PC-3 (cell line): ENCODE measurements around the gene CCR4. TPM values are rescaled to one million over a fixed set of nuclear protein-coding genes. Genes with fewer than 3 reads are reported as not detected.

Experiments
- ATAC-seq: fragments of 200-7000 bp; cut with Tn5 transposase; 2 replicates; pipeline ENCODE4 v1.9.1; 2020; ENCODE audit warnings: mild to moderate bottlenecking, moderate library complexity
- BruUV-seq: library from RNA; stranded (reverse); fragments of 400-500 nt; replicated peaks from 2 replicates; lab custom pipeline; 2021; lab: Mats Ljungman, UMichigan
- CTCF ChIA-PET: fragments of 300-600 bp; sonication (Branson Sonifier 250); formaldehyde crosslinking; loops from one replicate; lab custom pipeline; 2022; ENCODE audit warnings: antibody characterized with exemption; lab: Charles Lee
- POLR2A ChIA-PET: fragments of 300-600 bp; sonication (Branson Sonifier 250); formaldehyde crosslinking; loops from one replicate; lab custom pipeline; 2022; ENCODE audit warnings: antibody characterized with exemption; ENCODE audit not compliant: unreplicated experiment; lab: Charles Lee
- DNase-seq: peaks from one replicate; pipeline ENCODE4 v3.0.0-alpha.2; 2015
- H2AFZ ChIP-seq: fragments of 300-600 bp; sonication (generic); 2 replicates; pipeline ENCODE4 v1.6.0; 2016; ENCODE audit warnings: antibody characterized with exemption, low read length
- H3F3A ChIP-seq: fragments of 300-600 bp; sonication (generic); one replicate; pipeline ENCODE4 v1.6.0; 2017; ENCODE audit warnings: antibody characterized with exemption, low read length, control low read depth, mild to moderate bottlenecking; ENCODE audit not compliant: unreplicated experiment
- H3K27ac ChIP-seq: fragments of 300-600 bp; sonication (generic); 2 replicates; pipeline ENCODE4 v1.5.1; 2016; ENCODE audit warnings: mild to moderate bottlenecking, low read length
- H3K27me3 ChIP-seq: fragments of 300-600 bp; sonication (generic); 2 replicates; pipeline ENCODE4 v1.6.1; 2016; ENCODE audit warnings: low read length, mixed read lengths
- H3K36me3 ChIP-seq: fragments of 300-600 bp; sonication (generic); 2 replicates; pipeline ENCODE4 v1.6.1; 2016; ENCODE audit warnings: low read depth, mixed run types, low read length, mixed read lengths
- H3K4me1 ChIP-seq: fragments of 300-600 bp; sonication (generic); 2 replicates; pipeline ENCODE4 v1.5.1; 2016; ENCODE audit warnings: low read length; ENCODE audit not compliant: insufficient read depth
- H3K4me2 ChIP-seq: fragments of 300-600 bp; sonication (generic); 2 replicates; pipeline ENCODE4 v1.6.0; 2016; ENCODE audit warnings: low read length
- H3K4me3 ChIP-seq: fragments of 300-600 bp; sonication (generic); 2 replicates; pipeline ENCODE4 v1.5.1; 2016; ENCODE audit warnings: mild to moderate bottlenecking, low read length, mixed read lengths
- H3K79me2 ChIP-seq: fragments of 300-600 bp; sonication (generic); 2 replicates; pipeline ENCODE4 v1.6.1; 2017; ENCODE audit warnings: low read length, mixed read lengths
- H3K9ac ChIP-seq: fragments of 300-600 bp; sonication (generic); 2 replicates; pipeline ENCODE4 v1.6.0; 2016; ENCODE audit warnings: mild to moderate bottlenecking, low read length
- H3K9me2 ChIP-seq: fragments of 300-600 bp; sonication (generic); replicated peaks from 2 replicates; pipeline ENCODE4 v1.6.1; 2016; ENCODE audit warnings: mixed run types, low read length, mixed read lengths
- H3K9me3 ChIP-seq: fragments of 300-600 bp; sonication (generic); 2 replicates; pipeline ENCODE4 v1.6.1; 2016; ENCODE audit warnings: low read length, mixed read lengths
- H4K20me1 ChIP-seq: fragments of 300-600 bp; sonication (generic); 2 replicates; pipeline ENCODE4 v1.6.1; 2016; ENCODE audit warnings: low read length, mixed read lengths
- CTCF ChIP-seq: fragments of 300-600 bp; sonication (generic); conservative IDR thresholded peaks from 2 replicates; pipeline ENCODE4 v1.5.1; 2017; ENCODE audit warnings: antibody characterized with exemption, low read depth, mild to moderate bottlenecking, low read length
- EZH2 ChIP-seq: fragments of 300-600 bp; sonication (generic); IDR thresholded peaks from one replicate; pipeline ENCODE4 v1.6.1; 2017; ENCODE audit warnings: antibody characterized with exemption, mild to moderate bottlenecking, low read length; ENCODE audit not compliant: unreplicated experiment
- EZH2phosphoT487 ChIP-seq: fragments of 300-600 bp; sonication (generic); IDR thresholded peaks from 2 replicates; pipeline ENCODE4 v1.6.1; 2018; ENCODE audit warnings: mild to moderate bottlenecking, antibody characterized with exemption, low read length, borderline replicate concordance
- intact Hi-C: fragments of 100-400 bp; cut with micrococcal nuclease; formaldehyde crosslinking; loops from 2 replicates; pipeline ENCODE4 v1.9.0; 2023
- total RNA-seq: library from RNA; depleted of rRNA; stranded (reverse); fragments of >200 nt; gene quantifications from 2 replicates; pipeline ENCODE4 v1.2.3, GENCODE V29; 2014

Gene CCR4
- total RNA-seq, 1 experiment from 2014 or later, result 0.29 TPM

GRCh38 chr3:32947789-32948238 is 3.6 kb upstream of the CCR4 start:
- H3K27me3 ChIP-seq, result no peaks in the 10 kb centered on the region
- 0 out of 2 replicates have a peak, but pooled peaks cover 6% of the 10 kb centered on the region for H3K4me1 ChIP-seq
- no peak overlapping the region for H3K4me2 ChIP-seq
- H3K79me2 ChIP-seq, result no peaks in the 10 kb centered on the region
- CTCF ChIA-PET, result interaction anchor here (0.5 to 1.2 kb wide), 2 partner anchors 425 to 975 kb away, joined by 6 to 12 read pairs; no protein-coding TSS in a partner anchor
- POLR2A ChIA-PET, result no interaction called here
- H3K9me3 ChIP-seq, result no peaks in the 10 kb centered on the region
- H3F3A ChIP-seq, result no peaks in the 10 kb centered on the region
- no TSS peak for BruUV-seq
- TF ChIP-seq CTCF (peak; percentile 94), EZH2 (no peak), EZH2phosphoT487 (no peak)
- H3K4me3 ChIP-seq, result no peak overlapping the region
- no peak overlapping the region for H3K9ac ChIP-seq
- no peaks in the 10 kb centered on the region for H3K9me2 ChIP-seq
- H2AFZ ChIP-seq, result peak overlapping the region; percentile 60; the same call in 1 of the 2 replicates
- ATAC-seq (peak; percentile 83), DNase-seq (peak; percentile 97)
- no peak overlapping the region for H3K27ac ChIP-seq
- no peaks in the 10 kb centered on the region for H4K20me1 ChIP-seq
- no peaks in the 10 kb centered on the region for H3K36me3 ChIP-seq
- intact Hi-C loops, result loop anchor here (1.0 to 5.0 kb wide), 3 partner anchors 126 to 839 kb away; no protein-coding TSS in a partner anchor

- no peaks in the 10 kb centered on the region for H3K9me3 ChIP-seq
- no peaks in the 10 kb centered on the region for H3K36me3 ChIP-seq
- H4K20me1 ChIP-seq, result no peaks in the 10 kb centered on the region
- no peak for ATAC-seq
- H3F3A ChIP-seq, result no peaks in the 10 kb centered on the region
- DNase-seq, result no peak
- no peak overlapping the region for H3K27ac ChIP-seq
- TF ChIP-seq CTCF (no peak), EZH2 (no peak), EZH2phosphoT487 (no peak)
- H3K4me1 ChIP-seq, result 0 out of 2 replicates have a peak, but pooled peaks cover 6% of the 10 kb centered on the region
- POLR2A ChIA-PET, result no interaction called here
- H2AFZ ChIP-seq, result no peak overlapping the region
- CTCF ChIA-PET, result interaction anchor here (0.6 kb wide), 2 partner anchors 22 to 125 kb away, joined by 3 to 6 read pairs; no protein-coding TSS in a partner anchor
- no TSS peak for BruUV-seq
- H3K27me3 ChIP-seq, result no peaks in the 10 kb centered on the region
- intact Hi-C loops, result loop anchor here (5.0 kb wide), 2 partner anchors 423 to 838 kb away; no protein-coding TSS in a partner anchor
- H3K9me2 ChIP-seq, result no peaks in the 10 kb centered on the region
- H3K79me2 ChIP-seq, result no peaks in the 10 kb centered on the region
- H3K9ac ChIP-seq, result no peak overlapping the region
- no peak overlapping the region for H3K4me3 ChIP-seq
- no peak overlapping the region for H3K4me2 ChIP-seq
Observed at GRCh38 chr3:32948625-32949445, 2.6 kb upstream of the CCR4 start.

- no peak for ATAC-seq
- Histone ChIP-seq H3K9me3 (no peaks in the 10 kb centered on the region), H3K36me3 (no peaks in the 10 kb centered on the region), H3K4me2 (no peak overlapping the region), H3F3A (no peaks in the 10 kb centered on the region), H3K4me1 (no peaks in the 10 kb centered on the region), H3K27me3 (no peaks in the 10 kb centered on the region), H3K27ac (no peak overlapping the region), H3K79me2 (no peaks in the 10 kb centered on the region), H3K9me2 (no peaks in the 10 kb centered on the region), H4K20me1 (no peaks in the 10 kb centered on the region), H3K4me3 (no peak overlapping the region), H2AFZ (no peak overlapping the region), H3K9ac (no peak overlapping the region)
- BruUV-seq, result no TSS peak
- DNase-seq, result no peak
- intact Hi-C loops, result no loop called here
- ChIA-PET POLR2A (no interaction called here), CTCF (interaction anchor here (0.6 kb wide), 2 partner anchors 32 to 163 kb away, joined by 3 read pairs; partner anchors contain the start of gene CRTAP)
- TF ChIP-seq CTCF (no peak), EZH2 (no peak), EZH2phosphoT487 (no peak)
Observed at GRCh38 chr3:32950516-32950915, 928 bp upstream of the CCR4 start.
